GM12872 (cell line): ENCODE measurements around the gene CMYA5.

ENCODE experiments used
- TF ChIP-seq, protein P1 (sequence below): IDR thresholded peaks from 3 replicates; pipeline ENCODE4 v1.5.1; 2011; ENCODE audit warnings: low read depth, mild to moderate bottlenecking, low read length, moderate library complexity; ENCODE audit not compliant: insufficient read depth

Gene CMYA5

DNA sequence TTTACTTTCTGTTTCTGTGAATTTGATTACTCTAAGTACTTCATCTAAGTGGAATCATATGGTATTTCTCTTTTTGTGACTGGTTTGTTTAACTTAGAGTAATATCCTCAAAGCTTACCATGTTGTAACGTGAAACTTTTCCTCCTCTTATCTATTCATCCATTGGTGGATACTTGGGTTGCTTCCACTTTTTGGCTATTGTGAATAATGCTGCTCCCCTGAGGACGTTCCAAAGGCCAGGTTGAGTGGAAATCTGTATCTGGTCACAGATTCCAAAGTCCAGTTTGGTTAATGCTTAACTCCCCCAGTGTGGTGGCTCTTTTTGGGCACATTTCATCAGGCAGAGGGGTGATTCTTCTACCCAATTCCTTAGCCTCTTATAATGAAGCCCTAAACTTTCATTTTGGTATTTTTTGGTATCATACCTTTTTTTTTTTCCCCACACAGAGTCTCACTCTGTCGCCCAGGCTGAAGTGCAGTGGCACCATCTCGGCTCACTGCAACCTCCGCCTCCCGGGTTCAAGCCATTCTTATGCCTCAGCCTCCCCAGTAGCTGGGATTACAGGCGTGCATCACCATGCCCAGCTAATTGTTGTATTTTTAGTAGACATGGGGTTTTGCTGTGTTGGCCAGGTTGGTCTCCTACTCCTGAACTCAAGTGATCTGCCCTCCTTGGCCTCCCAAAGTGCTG is 65.4 kb downstream of the CMYA5 start:
- TF ChIP-seq, protein P1, sequence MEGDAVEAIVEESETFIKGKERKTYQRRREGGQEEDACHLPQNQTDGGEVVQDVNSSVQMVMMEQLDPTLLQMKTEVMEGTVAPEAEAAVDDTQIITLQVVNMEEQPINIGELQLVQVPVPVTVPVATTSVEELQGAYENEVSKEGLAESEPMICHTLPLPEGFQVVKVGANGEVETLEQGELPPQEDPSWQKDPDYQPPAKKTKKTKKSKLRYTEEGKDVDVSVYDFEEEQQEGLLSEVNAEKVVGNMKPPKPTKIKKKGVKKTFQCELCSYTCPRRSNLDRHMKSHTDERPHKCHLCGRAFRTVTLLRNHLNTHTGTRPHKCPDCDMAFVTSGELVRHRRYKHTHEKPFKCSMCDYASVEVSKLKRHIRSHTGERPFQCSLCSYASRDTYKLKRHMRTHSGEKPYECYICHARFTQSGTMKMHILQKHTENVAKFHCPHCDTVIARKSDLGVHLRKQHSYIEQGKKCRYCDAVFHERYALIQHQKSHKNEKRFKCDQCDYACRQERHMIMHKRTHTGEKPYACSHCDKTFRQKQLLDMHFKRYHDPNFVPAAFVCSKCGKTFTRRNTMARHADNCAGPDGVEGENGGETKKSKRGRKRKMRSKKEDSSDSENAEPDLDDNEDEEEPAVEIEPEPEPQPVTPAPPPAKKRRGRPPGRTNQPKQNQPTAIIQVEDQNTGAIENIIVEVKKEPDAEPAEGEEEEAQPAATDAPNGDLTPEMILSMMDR = no peak

DNA sequence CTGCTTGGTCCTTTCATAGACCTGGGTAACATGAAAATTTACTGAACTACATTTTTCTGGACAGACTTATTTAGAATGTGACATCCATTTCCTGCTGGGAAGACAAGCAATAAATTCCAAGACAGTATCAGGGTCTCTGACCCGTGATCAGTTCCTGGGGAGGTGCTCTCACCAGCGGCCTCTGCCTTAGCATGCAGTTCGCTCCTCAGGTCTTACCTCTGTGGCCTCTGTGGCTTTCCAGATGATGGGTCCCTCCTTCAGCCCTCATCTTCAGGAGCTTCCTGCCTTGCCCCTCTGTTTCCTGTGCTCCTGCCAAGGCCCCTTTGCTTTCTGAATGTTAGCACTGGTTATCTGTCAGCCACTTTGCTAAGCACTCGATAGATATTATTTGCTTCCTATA is 66.4 kb downstream of the CMYA5 start:
- TF ChIP-seq, protein P1 = no peak

DNA sequence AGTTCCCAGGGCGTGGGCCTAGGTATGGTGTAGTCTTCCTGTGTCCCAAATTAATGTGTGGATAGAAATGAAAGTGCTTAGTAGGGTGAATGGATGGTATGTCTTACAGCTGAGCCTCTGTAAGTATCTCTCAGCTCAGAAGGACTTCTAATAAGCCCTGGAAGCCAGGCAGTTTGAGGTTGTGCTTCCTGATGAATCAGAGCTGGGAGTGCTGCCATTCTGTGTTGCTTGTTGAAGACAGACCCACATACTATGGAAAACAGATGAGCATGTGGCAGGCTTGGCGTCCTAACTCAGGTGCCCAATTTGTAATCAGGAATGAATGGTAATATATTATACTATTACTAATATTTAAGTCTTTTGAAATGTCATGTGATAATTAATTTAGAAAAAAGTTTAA is 69.8 kb downstream of the CMYA5 start:
- TF ChIP-seq, protein P1 = no peak

DNA sequence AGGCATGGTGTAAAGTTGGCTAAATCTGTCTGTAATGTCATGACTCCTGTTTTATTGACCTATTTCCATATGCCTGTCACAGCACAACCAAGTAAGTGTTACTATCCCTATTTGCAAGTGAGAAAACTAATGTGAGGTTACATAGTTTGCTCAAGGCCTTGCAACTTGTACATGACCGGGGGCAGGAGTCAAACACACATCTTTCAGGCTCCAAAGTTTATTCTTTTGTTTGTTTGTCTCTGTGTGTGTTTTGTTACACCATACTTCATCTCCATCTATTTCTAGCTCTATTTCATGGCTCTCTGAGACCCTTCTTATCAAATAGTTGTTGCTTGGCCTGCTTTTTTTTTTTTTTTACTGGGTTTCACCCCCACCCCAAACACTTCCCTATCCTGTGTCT is 70.2 kb downstream of the CMYA5 start:
- TF ChIP-seq, protein P1 = no peak

DNA sequence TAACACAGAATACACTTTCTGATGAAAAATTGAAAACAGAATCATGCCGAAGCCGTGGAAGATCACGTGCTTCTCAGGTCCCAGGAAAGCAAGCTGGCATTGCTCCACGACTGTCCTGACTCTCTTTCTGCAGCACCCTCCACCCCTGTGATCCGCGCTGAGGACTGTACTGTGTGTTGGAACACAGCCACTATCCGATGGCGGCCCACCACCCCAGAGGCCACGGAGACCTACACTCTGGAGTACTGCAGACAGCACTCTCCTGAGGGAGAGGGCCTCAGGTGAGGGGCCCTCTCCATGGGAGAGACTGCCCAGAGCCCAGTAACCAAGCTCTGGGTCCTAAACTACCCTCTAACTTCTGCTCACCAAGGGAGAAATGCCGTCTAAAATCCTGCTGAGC is 73.3 kb downstream of the CMYA5 start:
- TF ChIP-seq, protein P1 = no peak

DNA sequence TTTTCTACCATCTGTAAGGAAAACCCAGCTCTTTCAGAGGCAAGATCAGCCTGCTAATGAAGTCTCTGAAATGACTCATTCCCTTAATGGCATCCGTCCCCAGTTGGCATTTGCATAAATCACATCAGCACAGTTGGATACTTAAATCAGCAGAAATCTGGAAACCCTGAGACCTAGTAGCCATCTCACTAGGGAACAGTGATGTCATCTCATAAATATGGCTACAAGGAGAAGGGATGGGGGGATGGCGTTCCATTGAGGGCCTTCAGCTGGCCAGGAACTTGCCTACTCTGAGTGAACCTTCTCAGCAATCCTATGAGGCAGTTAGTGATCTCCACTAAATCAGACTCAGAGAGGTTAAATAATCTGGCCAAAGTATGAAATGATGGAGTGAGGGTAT is 81.8 kb downstream of the CMYA5 start:
- TF ChIP-seq, protein P1 = no peak

DNA sequence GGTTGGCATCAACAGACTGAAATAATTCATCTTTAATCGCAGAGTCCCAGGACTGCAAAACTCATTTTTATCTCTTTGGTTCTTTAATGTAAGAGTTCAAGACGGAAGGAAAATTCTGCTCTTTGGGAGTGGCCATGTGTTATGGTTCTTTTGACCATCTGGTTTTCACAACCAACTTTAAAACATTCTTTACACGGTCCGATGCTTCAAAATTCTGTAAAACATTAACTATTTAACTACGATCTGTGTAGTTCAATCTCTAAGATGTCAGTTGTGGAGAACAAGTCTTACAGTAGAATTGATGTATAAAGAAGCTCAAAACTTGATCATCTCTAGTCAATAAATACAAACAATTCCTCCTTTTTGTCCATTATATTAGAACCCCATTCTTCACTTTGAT is 83.0 kb downstream of the CMYA5 start:
- TF ChIP-seq, protein P1 = no peak
